ENCODE measurements around the gene GNG14. TPM values are rescaled to one million over a fixed set of nuclear protein-coding genes. Genes with fewer than 3 reads are reported as not detected.

GNG14 gene
- total and polyA plus RNA-seq, 2 donors (not counting 1 experiment from before 2014, with no cell fraction given), result not detected

DNA sequence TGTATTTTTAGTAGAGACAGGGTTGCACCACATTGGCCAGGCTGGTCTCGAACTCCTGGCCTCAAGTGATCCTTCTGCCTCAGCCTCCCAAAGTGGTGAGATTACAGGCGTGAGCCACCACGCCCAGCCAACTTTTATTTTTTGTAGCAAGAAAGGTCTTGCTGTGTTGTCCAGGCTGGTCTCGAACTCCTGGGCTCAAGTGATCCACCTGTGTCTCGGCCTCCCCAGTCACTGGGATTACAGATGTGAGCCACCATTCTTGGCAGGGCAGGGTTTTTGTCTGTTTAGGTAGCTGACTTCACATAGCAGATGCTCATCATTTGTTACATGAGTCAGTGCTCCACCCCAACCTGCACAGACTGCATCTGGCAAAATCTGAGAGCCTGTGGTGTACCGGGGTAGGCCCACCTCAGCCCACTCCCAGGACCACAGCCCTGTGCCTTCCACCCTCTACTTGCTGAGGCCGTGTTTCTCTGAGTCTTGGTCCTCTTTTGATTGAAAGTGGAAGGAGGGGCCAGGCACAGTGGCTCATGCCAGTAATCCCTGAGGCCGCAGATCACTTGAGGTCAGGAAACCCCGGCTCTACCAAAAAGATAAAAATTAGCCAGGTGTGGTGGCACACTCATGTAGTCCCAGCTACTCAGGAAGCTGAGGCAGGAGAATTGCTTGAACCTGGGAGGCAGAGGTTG, 40.1 kb downstream of the GNG14 start:
- H3K27me3 ChIP-seq (ENCODE audit: control insufficient read depth, insufficient read depth, low read length), result no peaks in the 10 kb centered on the region
- no peak overlapping the region for H3K27ac ChIP-seq (ENCODE audit: insufficient read depth, low read length)
- H4K20me1 ChIP-seq (ENCODE audit: control insufficient read depth, extremely low read depth, insufficient read depth, low read length), result no peaks in the 10 kb centered on the region
- H2AFZ ChIP-seq (ENCODE audit: low read length), result no peak overlapping the region
- H3K4me1 ChIP-seq (ENCODE audit: control insufficient read depth, extremely low read depth, insufficient read depth, low read length), result peaks cover 8% of the 10 kb centered on the region
- TF ChIP-seq EZH2 (IDR thresholded peaks at IDR 0.05; ENCODE audit: low read length, missing control alignments), result no peak
- TF ChIP-seq, protein P1, sequence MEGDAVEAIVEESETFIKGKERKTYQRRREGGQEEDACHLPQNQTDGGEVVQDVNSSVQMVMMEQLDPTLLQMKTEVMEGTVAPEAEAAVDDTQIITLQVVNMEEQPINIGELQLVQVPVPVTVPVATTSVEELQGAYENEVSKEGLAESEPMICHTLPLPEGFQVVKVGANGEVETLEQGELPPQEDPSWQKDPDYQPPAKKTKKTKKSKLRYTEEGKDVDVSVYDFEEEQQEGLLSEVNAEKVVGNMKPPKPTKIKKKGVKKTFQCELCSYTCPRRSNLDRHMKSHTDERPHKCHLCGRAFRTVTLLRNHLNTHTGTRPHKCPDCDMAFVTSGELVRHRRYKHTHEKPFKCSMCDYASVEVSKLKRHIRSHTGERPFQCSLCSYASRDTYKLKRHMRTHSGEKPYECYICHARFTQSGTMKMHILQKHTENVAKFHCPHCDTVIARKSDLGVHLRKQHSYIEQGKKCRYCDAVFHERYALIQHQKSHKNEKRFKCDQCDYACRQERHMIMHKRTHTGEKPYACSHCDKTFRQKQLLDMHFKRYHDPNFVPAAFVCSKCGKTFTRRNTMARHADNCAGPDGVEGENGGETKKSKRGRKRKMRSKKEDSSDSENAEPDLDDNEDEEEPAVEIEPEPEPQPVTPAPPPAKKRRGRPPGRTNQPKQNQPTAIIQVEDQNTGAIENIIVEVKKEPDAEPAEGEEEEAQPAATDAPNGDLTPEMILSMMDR (conservative IDR thresholded peaks at IDR 0.05 in 1 of 2, IDR thresholded peaks at IDR 0.05 in 1 of 2; ENCODE audit: low read depth in 1 of 2, low read length in 2 of 2), result no peak
- no peak overlapping the region for H3K4me2 ChIP-seq (ENCODE audit: extremely low read depth, insufficient read depth, low read length)
- DNase-seq (ENCODE audit: low read depth in 2 of 2), result no peak
- peaks cover 39% of the 10 kb centered on the region for H3K79me2 ChIP-seq (ENCODE audit: control insufficient read depth, insufficient read depth, low read length)
- peaks cover 22% of the 10 kb centered on the region for H3K36me3 ChIP-seq (ENCODE audit: control insufficient read depth, insufficient read depth, low read length)
- no peak overlapping the region for H3K9ac ChIP-seq (ENCODE audit: insufficient read depth, low read length)
- H3K9me3 ChIP-seq (ENCODE audit: control insufficient read depth, insufficient read depth, low read depth, low read length), result no peaks in the 10 kb centered on the region
- no peak overlapping the region for H3K4me3 ChIP-seq (replicated peaks in 1 of 4; ENCODE audit: control extremely low read depth in 1 of 4, insufficient read depth in 1 of 4, low read depth in 3 of 4, low read length in 4 of 4)

DNA sequence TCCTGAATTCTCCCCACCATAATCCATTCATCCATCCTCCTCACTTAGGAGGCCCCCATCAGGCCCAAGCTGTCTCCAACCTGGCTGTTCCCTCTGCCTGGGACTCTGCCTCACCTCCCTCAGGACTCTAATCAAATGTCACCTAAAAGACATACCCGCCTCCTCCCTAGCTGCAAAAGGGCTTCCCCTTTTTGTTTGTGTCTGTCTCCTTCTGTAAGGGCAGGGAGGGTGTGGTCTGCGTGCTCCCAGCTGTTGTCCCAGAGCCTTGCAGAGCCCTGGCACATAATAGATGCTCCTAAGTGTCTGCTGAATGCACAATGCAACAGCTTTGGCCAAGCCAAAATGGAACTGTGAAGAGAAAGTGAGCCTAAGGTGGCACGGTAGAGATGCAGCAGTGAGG, 42.3 kb downstream of the GNG14 start:
- Histone ChIP-seq H3K9ac (ENCODE audit: insufficient read depth, low read length) (peak overlapping the region; percentile 5), H2AFZ (ENCODE audit: low read length) (no peak overlapping the region), H3K4me1 (ENCODE audit: control insufficient read depth, extremely low read depth, insufficient read depth, low read length) (peaks cover 8% of the 10 kb centered on the region), H3K4me2 (ENCODE audit: extremely low read depth, insufficient read depth, low read length) (no peak overlapping the region), H3K27ac (ENCODE audit: insufficient read depth, low read length) (no peak overlapping the region), H3K79me2 (ENCODE audit: control insufficient read depth, insufficient read depth, low read length) (peaks cover 47% of the 10 kb centered on the region), H4K20me1 (ENCODE audit: control insufficient read depth, extremely low read depth, insufficient read depth, low read length) (no peaks in the 10 kb centered on the region), H3K27me3 (ENCODE audit: control insufficient read depth, insufficient read depth, low read length) (no peaks in the 10 kb centered on the region), H3K36me3 (ENCODE audit: control insufficient read depth, insufficient read depth, low read length) (peaks cover 22% of the 10 kb centered on the region), H3K4me3 (replicated peaks in 1 of 4; ENCODE audit: control extremely low read depth in 1 of 4, insufficient read depth in 1 of 4, low read depth in 3 of 4, low read length in 4 of 4) (no peak overlapping the region), H3K9me3 (ENCODE audit: control insufficient read depth, insufficient read depth, low read depth, low read length) (no peaks in the 10 kb centered on the region)
- TF ChIP-seq EZH2 (IDR thresholded peaks at IDR 0.05; ENCODE audit: low read length, missing control alignments), result no peak
- TF ChIP-seq, protein P1 (conservative IDR thresholded peaks at IDR 0.05 in 1 of 2, IDR thresholded peaks at IDR 0.05 in 1 of 2; ENCODE audit: low read depth in 1 of 2, low read length in 2 of 2), result no peak
- DNase-seq (ENCODE audit: low read depth in 2 of 2), result no peak

DNA sequence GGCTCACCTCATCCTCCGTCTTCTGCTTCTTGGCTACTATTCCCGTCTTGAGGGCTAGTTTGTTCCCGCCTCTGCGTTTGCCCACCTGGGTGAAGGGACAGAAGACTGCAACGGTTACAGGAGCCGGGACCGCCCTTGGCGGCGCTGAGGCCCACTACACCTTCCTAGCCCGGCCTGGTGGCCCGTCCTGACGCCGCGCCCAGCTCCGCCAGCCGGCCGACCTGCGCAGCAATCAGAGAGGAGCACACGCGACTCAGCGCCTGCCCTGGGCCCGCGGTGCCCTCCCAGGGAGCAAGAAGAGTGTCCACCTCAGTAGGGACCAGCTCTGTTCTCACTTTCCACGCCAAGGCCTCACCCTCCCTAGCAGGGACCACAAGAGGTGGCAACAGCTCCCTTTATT, 43.5 kb downstream of the GNG14 start:
- Histone ChIP-seq H3K4me2 (ENCODE audit: extremely low read depth, insufficient read depth, low read length) (no peak overlapping the region), H3K79me2 (ENCODE audit: control insufficient read depth, insufficient read depth, low read length) (peaks cover 47% of the 10 kb centered on the region)

More for the DNA sequence above, 43.5 kb downstream of the GNG14 start:
- H3K36me3 ChIP-seq (ENCODE audit: control insufficient read depth, insufficient read depth, low read length), result peaks cover 22% of the 10 kb centered on the region
- peaks cover 8% of the 10 kb centered on the region for H3K4me1 ChIP-seq (ENCODE audit: control insufficient read depth, extremely low read depth, insufficient read depth, low read length)
- no peaks in the 10 kb centered on the region for H3K27me3 ChIP-seq (ENCODE audit: control insufficient read depth, insufficient read depth, low read length)
- H3K9ac ChIP-seq (ENCODE audit: insufficient read depth, low read length), result no peak overlapping the region
- no peak overlapping the region for H3K27ac ChIP-seq (ENCODE audit: insufficient read depth, low read length)
- TF ChIP-seq EZH2 (IDR thresholded peaks at IDR 0.05; ENCODE audit: low read length, missing control alignments), result no peak
- TF ChIP-seq, protein P1 (conservative IDR thresholded peaks at IDR 0.05 in 1 of 2, IDR thresholded peaks at IDR 0.05 in 1 of 2; ENCODE audit: low read depth in 1 of 2, low read length in 2 of 2), result no peak
- H3K9me3 ChIP-seq (ENCODE audit: control insufficient read depth, insufficient read depth, low read depth, low read length), result no peaks in the 10 kb centered on the region
- H2AFZ ChIP-seq (ENCODE audit: low read length), result no peak overlapping the region
- no peak for DNase-seq (ENCODE audit: low read depth in 2 of 2)
- H4K20me1 ChIP-seq (ENCODE audit: control insufficient read depth, extremely low read depth, insufficient read depth, low read length), result no peaks in the 10 kb centered on the region
- H3K4me3 ChIP-seq (replicated peaks in 1 of 4; ENCODE audit: control extremely low read depth in 1 of 4, insufficient read depth in 1 of 4, low read depth in 3 of 4, low read length in 4 of 4), result no peak overlapping the region

Measured in fibroblast of lung (primary cell).